Activated naive CD4-positive, alpha-beta T cell treated with anti-CD3 and anti-CD28 coated beads, Interleukin-2, amount 50 U/mL, for 72 hours (primary cell): ENCODE results near the gene ELF3. TPM values are rescaled to one million over a fixed set of nuclear protein-coding genes. Genes with fewer than 3 reads are reported as not detected.
"Not testable (repeated sequence)": the region's sequence is repeated elsewhere in the genome, so short reads cannot be mapped to it uniquely, and the experiment has no call there.

Experiments used
- ATAC-seq, 2 donors: fragments of 150-1000 bp; cut with Tn5 transposase; 2 replicates each; pipeline ENCODE4 v1.10.0; 2021; ENCODE audit warnings: mild to moderate bottlenecking in 2 of 2, moderate library complexity in 2 of 2
- DNase-seq, 2 donors: peaks; one replicate each; pipeline ENCODE4 v3.0.0; 2021 to 2022; ENCODE audit warnings: low spot score in 2 of 2
- H3K27ac Mint-ChIP-seq, 2 donors: one replicate each; pipeline ENCODE4 v1.8.0; 2022; ENCODE audit warnings: mild to moderate bottlenecking in 2 of 2, mixed read lengths in 2 of 2
- H3K36me3 Mint-ChIP-seq, 2 donors: one replicate each; pipeline ENCODE4 v1.8.0; 2022; ENCODE audit warnings: mixed read lengths in 2 of 2
- H3K9me3 Mint-ChIP-seq, 2 donors: one replicate each; pipeline ENCODE4 v1.8.0; 2022; ENCODE audit warnings: mixed read lengths in 2 of 2
- total RNA-seq, 2 donors: library from RNA; stranded (reverse); gene quantifications; one replicate each; pipeline ENCODE4 v1.2.3, GENCODE V29; 2022

The ELF3 gene
- total RNA-seq, 2 donors from 2014 or later: 0.18 to 0.37 TPM

GRCh38 chr1:202016811-202017748, 6.7 kb downstream of the ELF3 start:
- Mint-ChIP-seq H3K9me3 (no peaks in the 10 kb centered on the region), H3K36me3 (no peaks in the 10 kb centered on the region), H3K27ac (no peak overlapping the region)
- ATAC-seq (no peak), DNase-seq (no peak)

GRCh38 chr1:202017749-202018467, 7.5 kb downstream of the ELF3 start:
- ATAC-seq (no peak), DNase-seq (no peak)
- H3K27ac Mint-ChIP-seq: no peak overlapping the region
- H3K36me3 Mint-ChIP-seq: no peaks in the 10 kb centered on the region
- no peaks in the 10 kb centered on the region for H3K9me3 Mint-ChIP-seq

- no peaks in the 10 kb centered on the region for H3K36me3 Mint-ChIP-seq
- ATAC-seq (no peak), DNase-seq (no peak)
- no peak overlapping the region for H3K27ac Mint-ChIP-seq
- no peaks in the 10 kb centered on the region for H3K9me3 Mint-ChIP-seq
These were observed 8.3 kb downstream of the ELF3 start for GRCh38 chr1:202018468-202019234.

- not testable (repeated sequence) for H3K36me3 Mint-ChIP-seq, DNase-seq, ATAC-seq, H3K27ac Mint-ChIP-seq, H3K9me3 Mint-ChIP-seq
These were observed 8.8 kb downstream of the ELF3 start for GRCh38 chr1:202019235-202019558.

- ATAC-seq: no peak
- Mint-ChIP-seq H3K27ac (no peak overlapping the region), H3K36me3 (no peaks in the 10 kb centered on the region), H3K9me3 (no peaks in the 10 kb centered on the region)
- no peak for DNase-seq
These were observed 12.6 kb downstream of the ELF3 start for GRCh38 chr1:202023001-202023433.

- Mint-ChIP-seq H3K36me3 (no peaks in the 10 kb centered on the region), H3K9me3 (no peaks in the 10 kb centered on the region), H3K27ac (peak overlapping the region in 1 of 2 donors; percentile 67)
- no peak for DNase-seq
- ATAC-seq: peak; percentile 36 to 72
These were observed 18.8 kb downstream of the ELF3 start for GRCh38 chr1:202029171-202029665.

- DNase-seq: no peak
- no peak for ATAC-seq
- peak overlapping the region in 1 of 2 donors; percentile 67 for H3K27ac Mint-ChIP-seq
- no peaks in the 10 kb centered on the region for H3K36me3 Mint-ChIP-seq
- H3K9me3 Mint-ChIP-seq: no peaks in the 10 kb centered on the region
These were observed 19.3 kb downstream of the ELF3 start for GRCh38 chr1:202029727-202030126.

- Mint-ChIP-seq H3K9me3 (no peaks in the 10 kb centered on the region), H3K27ac (no peak overlapping the region), H3K36me3 (no peaks in the 10 kb centered on the region)
- DNase-seq: no peak
- ATAC-seq: no peak
These were observed 21.4 kb downstream of the ELF3 start for GRCh38 chr1:202031796-202032195.

GRCh38 chr1:202034149-202034682, 23.8 kb downstream of the ELF3 start:
- no peak for ATAC-seq
- Mint-ChIP-seq H3K9me3 (peaks cover 4 to 5% of the 10 kb centered on the region in 2 donors), H3K36me3 (no peaks in the 10 kb centered on the region), H3K27ac (no peak overlapping the region)
- no peak for DNase-seq

GRCh38 chr1:202034683-202035462, 24.5 kb downstream of the ELF3 start:
- H3K9me3 Mint-ChIP-seq: peaks cover 4 to 5% of the 10 kb centered on the region in 2 donors
- ATAC-seq (no peak), DNase-seq (no peak)
- H3K27ac Mint-ChIP-seq: peak overlapping the region in 1 of 2 donors; percentile 33
- H3K36me3 Mint-ChIP-seq: no peaks in the 10 kb centered on the region

- Mint-ChIP-seq H3K9me3 (peaks cover 4 to 5% of the 10 kb centered on the region in 2 donors), H3K36me3 (no peaks in the 10 kb centered on the region), H3K27ac (no peak overlapping the region)
- DNase-seq (no peak), ATAC-seq (no peak)
These were observed 26.4 kb downstream of the ELF3 start for GRCh38 chr1:202036595-202037387.

- Mint-ChIP-seq H3K9me3 (peaks cover 4 to 5% of the 10 kb centered on the region in 2 donors), H3K36me3 (no peaks in the 10 kb centered on the region), H3K27ac (no peak overlapping the region)
- ATAC-seq (no peak), DNase-seq (no peak)
These were observed 27.4 kb downstream of the ELF3 start for GRCh38 chr1:202037706-202038296.

- no peak overlapping the region for H3K27ac Mint-ChIP-seq
- no peaks in the 10 kb centered on the region for H3K36me3 Mint-ChIP-seq
- no peak for ATAC-seq
- no peak for DNase-seq
- peaks cover 4 to 5% of the 10 kb centered on the region in 2 donors for H3K9me3 Mint-ChIP-seq
These were observed 28.4 kb downstream of the ELF3 start for GRCh38 chr1:202038688-202039346.

- no peak for DNase-seq
- Mint-ChIP-seq H3K9me3 (no peaks in the 10 kb centered on the region), H3K27ac (no peak overlapping the region), H3K36me3 (no peaks in the 10 kb centered on the region)
- ATAC-seq: no peak
These were observed 35.3 kb downstream of the ELF3 start for GRCh38 chr1:202045705-202046104.
